ENCODE results near the gene PRKAR1B. TPM values are rescaled to one million over a fixed set of nuclear protein-coding genes. Genes with fewer than 3 reads are reported as not detected.
A peak's percentile ranks its signal among the peaks of the same experiment; 100 is the strongest.

Gene PRKAR1B
- total RNA-seq, 1 experiment from 2014 or later: 43.3 TPM

GRCh38 chr7:519484-520390 lies 207.3 kb downstream of the PRKAR1B start, which contains the start of gene PDGFA:
Gene PDGFA, minus strand, starts transcription at chr7:519846. Its CDS starts 845 bp downstream, at chr7:519001.
- Histone ChIP-seq H4K91ac (ENCODE audit: insufficient read length, low read depth, low read length) (no peak within 1 kb of the TSS), H3T11ph (ENCODE audit: low read length) (no peak within 1 kb of the TSS), H2BK5ac (ENCODE audit: insufficient read length, low read length) (no peak within 1 kb of the TSS), H3K23ac (ENCODE audit: insufficient read length, low read depth, low read length) (no peak within 1 kb of the TSS), H3K14ac (ENCODE audit: insufficient read depth, low read length) (peak within 1 kb of the TSS; percentile 74), H2AK5ac (ENCODE audit: insufficient read length, low read length) (no peak within 1 kb of the TSS), H3K23me2 (ENCODE audit: insufficient read length, low read depth, low read length, poor library complexity, severe bottlenecking) (peaks cover 38% of the 10 kb centered on the region), H3K4ac (ENCODE audit: low read depth, low read length) (no peak within 1 kb of the TSS), H3K27ac (ENCODE audit: insufficient read length, low read depth, low read length) (no peak within 1 kb of the TSS), H4K8ac (replicated peaks; ENCODE audit: insufficient read length, low read depth, low read length) (no peak within 1 kb of the TSS), H3K18ac (ENCODE audit: insufficient read length, low read depth, low read length) (no peak within 1 kb of the TSS), H3K4me1 (ENCODE audit: insufficient read depth, low read length) (peaks cover 2% of the 10 kb centered on the region; the same call in 1 of the 2 replicates), H3K9me3 (ENCODE audit: control insufficient read depth, low read depth, low read length) (no peaks in the 10 kb centered on the region), H2BK20ac (ENCODE audit: low read depth, low read length, poor library complexity, severe bottlenecking) (no peak within 1 kb of the TSS), H3K9ac (ENCODE audit: extremely low read depth, insufficient read length, low read length) (no peak within 1 kb of the TSS), H4K5ac (ENCODE audit: insufficient read length, low read depth, low read length) (no peak within 1 kb of the TSS), H4K20me1 (ENCODE audit: control insufficient read depth, insufficient read depth, insufficient read length) (no peaks in the 10 kb centered on the region), H2BK15ac (ENCODE audit: low read depth, low read length) (no peak within 1 kb of the TSS), H3K79me1 (ENCODE audit: insufficient read depth, low read depth, low read length, poor library complexity, severe bottlenecking) (no peaks in the 10 kb centered on the region), H3K27me3 (ENCODE audit: insufficient read depth, low read length) (peaks cover 30% of the 10 kb centered on the region; the same call in 1 of the 2 replicates), H3K4me2 (ENCODE audit: insufficient read depth, insufficient read length, low read length) (peak within 1 kb of the TSS; percentile 87), H2BK12ac (ENCODE audit: insufficient read length, low read depth, low read length) (no peak within 1 kb of the TSS), H3K79me2 (ENCODE audit: insufficient read depth, low read length) (peaks cover 2% of the 10 kb centered on the region; the same call in 1 of the 2 replicates), H3K56ac (ENCODE audit: insufficient read length, low read depth, low read length) (no peak within 1 kb of the TSS), H2AFZ (ENCODE audit: low read length) (no peak within 1 kb of the TSS), H2BK120ac (ENCODE audit: low read depth, low read length, poor library complexity, severe bottlenecking) (no peak within 1 kb of the TSS)
- peak; percentile 74 for DNase-seq
- Mint-ChIP-seq H3K4me3 (peak within 1 kb of the TSS; percentile 75 to 96), H3K27me3 (ENCODE audit: low read depth) (peaks cover 63% of the 10 kb centered on the region), H3K4me1 (peaks cover 20 to 32% of the 10 kb centered on the region in 2 experiments), H3K9me3 (no peaks in the 10 kb centered on the region; a peak in 1 of 5 replicates), H3K27ac (no peak within 1 kb of the TSS; a peak in 1 of 7 replicates), H3K36me3 (ENCODE audit: insufficient read depth in 1 of 3, low read depth in 3 of 3) (no peaks in the 10 kb centered on the region; a peak in 1 of 7 replicates)
- no CpG with 5 or more reads among the region's 132 CpGs for WGBS (ENCODE audit: extremely low coverage, insufficient read length, low lambda C conversion rate)
- TF ChIP-seq CTCF (conservative IDR thresholded peaks at IDR 0.05): peak; percentile 36; the same call in 1 of the 3 replicates
